ENCODE data around the gene PDCD10.

DNA sequence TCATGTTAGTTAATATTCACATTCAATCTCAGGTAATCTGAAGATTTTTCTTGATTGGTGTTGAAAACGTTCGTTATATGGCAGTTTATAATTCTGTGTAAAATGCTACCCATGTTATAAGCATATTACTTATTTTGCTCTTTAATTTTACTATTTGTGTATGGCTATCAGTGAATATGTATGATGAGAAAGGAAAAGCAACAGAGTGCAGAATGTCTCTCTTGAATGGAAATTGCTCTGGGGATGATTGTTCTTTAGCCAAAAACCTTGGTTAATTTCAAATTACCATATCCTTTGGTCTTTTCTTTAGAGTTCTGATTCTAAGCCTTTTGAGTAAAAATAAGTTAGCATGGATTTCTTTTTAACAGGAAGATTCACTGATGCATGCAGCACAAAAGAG, 3.3 kb upstream of the PDCD10 start:
- TF ChIP-seq, protein P1, sequence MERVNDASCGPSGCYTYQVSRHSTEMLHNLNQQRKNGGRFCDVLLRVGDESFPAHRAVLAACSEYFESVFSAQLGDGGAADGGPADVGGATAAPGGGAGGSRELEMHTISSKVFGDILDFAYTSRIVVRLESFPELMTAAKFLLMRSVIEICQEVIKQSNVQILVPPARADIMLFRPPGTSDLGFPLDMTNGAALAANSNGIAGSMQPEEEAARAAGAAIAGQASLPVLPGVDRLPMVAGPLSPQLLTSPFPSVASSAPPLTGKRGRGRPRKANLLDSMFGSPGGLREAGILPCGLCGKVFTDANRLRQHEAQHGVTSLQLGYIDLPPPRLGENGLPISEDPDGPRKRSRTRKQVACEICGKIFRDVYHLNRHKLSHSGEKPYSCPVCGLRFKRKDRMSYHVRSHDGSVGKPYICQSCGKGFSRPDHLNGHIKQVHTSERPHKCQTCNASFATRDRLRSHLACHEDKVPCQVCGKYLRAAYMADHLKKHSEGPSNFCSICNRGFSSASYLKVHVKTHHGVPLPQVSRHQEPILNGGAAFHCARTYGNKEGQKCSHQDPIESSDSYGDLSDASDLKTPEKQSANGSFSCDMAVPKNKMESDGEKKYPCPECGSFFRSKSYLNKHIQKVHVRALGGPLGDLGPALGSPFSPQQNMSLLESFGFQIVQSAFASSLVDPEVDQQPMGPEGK (CRISPR knock-in tag; IDR thresholded peaks at IDR 0.05; ENCODE audit: borderline replicate concordance): no peak
- TF ChIP-seq CSDC2 (CRISPR knock-in tag; IDR thresholded peaks at IDR 0.05) (no peak), PPARA (CRISPR knock-in tag; IDR thresholded peaks at IDR 0.05; ENCODE audit: borderline replicate concordance) (no peak), TSHZ2 (CRISPR knock-in tag; IDR thresholded peaks at IDR 0.05) (no peak), ZFP30 (CRISPR knock-in tag; IDR thresholded peaks at IDR 0.05) (no peak), ZFP3 (CRISPR knock-in tag; IDR thresholded peaks at IDR 0.05) (no peak), OSR1 (CRISPR knock-in tag; IDR thresholded peaks at IDR 0.05) (no peak), CREB5 (CRISPR knock-in tag; IDR thresholded peaks at IDR 0.05; ENCODE audit: low read depth) (no peak)

Data from SK-N-SH treated with all-trans-retinoic acid at 6 μM for 48 hours (cell line).